ENCODE measurements around the gene FAM3B. TPM values are rescaled to one million over a fixed set of nuclear protein-coding genes. Genes with fewer than 3 reads are reported as not detected.

Gene FAM3B
- total and polyA plus RNA-seq, 9 of the 15 experiments (the other 6 are each of a cell fraction or from before 2014, with no cell fraction given): 0.04 to 0.18 (median 0.12) TPM; not detected in 5

- TF ChIP-seq REST (IDR thresholded peaks at IDR 0.05; ENCODE audit: borderline replicate concordance) (peak; percentile 67), REST (CRISPR knock-in tag; IDR thresholded peaks at IDR 0.05; ENCODE audit: low read depth) (no peak), MEF2D (tag; conservative IDR thresholded peaks at IDR 0.05; ENCODE audit: low read depth) (no peak), ZNF324 (CRISPR knock-in tag; IDR thresholded peaks at IDR 0.05) (no peak), ZNF778 (CRISPR knock-in tag; IDR thresholded peaks at IDR 0.05) (no peak), XRCC4 (IDR thresholded peaks at IDR 0.05; ENCODE audit: extremely low read depth, insufficient read depth, insufficient read length) (no peak), MYC (IDR thresholded peaks at IDR 0.05; ENCODE audit: low read depth, low read length) (no peak), MYC (CRISPR knock-in tag; IDR thresholded peaks at IDR 0.05; ENCODE audit: borderline replicate concordance, low read depth) (no peak)
- TF ChIP-seq, protein P1, sequence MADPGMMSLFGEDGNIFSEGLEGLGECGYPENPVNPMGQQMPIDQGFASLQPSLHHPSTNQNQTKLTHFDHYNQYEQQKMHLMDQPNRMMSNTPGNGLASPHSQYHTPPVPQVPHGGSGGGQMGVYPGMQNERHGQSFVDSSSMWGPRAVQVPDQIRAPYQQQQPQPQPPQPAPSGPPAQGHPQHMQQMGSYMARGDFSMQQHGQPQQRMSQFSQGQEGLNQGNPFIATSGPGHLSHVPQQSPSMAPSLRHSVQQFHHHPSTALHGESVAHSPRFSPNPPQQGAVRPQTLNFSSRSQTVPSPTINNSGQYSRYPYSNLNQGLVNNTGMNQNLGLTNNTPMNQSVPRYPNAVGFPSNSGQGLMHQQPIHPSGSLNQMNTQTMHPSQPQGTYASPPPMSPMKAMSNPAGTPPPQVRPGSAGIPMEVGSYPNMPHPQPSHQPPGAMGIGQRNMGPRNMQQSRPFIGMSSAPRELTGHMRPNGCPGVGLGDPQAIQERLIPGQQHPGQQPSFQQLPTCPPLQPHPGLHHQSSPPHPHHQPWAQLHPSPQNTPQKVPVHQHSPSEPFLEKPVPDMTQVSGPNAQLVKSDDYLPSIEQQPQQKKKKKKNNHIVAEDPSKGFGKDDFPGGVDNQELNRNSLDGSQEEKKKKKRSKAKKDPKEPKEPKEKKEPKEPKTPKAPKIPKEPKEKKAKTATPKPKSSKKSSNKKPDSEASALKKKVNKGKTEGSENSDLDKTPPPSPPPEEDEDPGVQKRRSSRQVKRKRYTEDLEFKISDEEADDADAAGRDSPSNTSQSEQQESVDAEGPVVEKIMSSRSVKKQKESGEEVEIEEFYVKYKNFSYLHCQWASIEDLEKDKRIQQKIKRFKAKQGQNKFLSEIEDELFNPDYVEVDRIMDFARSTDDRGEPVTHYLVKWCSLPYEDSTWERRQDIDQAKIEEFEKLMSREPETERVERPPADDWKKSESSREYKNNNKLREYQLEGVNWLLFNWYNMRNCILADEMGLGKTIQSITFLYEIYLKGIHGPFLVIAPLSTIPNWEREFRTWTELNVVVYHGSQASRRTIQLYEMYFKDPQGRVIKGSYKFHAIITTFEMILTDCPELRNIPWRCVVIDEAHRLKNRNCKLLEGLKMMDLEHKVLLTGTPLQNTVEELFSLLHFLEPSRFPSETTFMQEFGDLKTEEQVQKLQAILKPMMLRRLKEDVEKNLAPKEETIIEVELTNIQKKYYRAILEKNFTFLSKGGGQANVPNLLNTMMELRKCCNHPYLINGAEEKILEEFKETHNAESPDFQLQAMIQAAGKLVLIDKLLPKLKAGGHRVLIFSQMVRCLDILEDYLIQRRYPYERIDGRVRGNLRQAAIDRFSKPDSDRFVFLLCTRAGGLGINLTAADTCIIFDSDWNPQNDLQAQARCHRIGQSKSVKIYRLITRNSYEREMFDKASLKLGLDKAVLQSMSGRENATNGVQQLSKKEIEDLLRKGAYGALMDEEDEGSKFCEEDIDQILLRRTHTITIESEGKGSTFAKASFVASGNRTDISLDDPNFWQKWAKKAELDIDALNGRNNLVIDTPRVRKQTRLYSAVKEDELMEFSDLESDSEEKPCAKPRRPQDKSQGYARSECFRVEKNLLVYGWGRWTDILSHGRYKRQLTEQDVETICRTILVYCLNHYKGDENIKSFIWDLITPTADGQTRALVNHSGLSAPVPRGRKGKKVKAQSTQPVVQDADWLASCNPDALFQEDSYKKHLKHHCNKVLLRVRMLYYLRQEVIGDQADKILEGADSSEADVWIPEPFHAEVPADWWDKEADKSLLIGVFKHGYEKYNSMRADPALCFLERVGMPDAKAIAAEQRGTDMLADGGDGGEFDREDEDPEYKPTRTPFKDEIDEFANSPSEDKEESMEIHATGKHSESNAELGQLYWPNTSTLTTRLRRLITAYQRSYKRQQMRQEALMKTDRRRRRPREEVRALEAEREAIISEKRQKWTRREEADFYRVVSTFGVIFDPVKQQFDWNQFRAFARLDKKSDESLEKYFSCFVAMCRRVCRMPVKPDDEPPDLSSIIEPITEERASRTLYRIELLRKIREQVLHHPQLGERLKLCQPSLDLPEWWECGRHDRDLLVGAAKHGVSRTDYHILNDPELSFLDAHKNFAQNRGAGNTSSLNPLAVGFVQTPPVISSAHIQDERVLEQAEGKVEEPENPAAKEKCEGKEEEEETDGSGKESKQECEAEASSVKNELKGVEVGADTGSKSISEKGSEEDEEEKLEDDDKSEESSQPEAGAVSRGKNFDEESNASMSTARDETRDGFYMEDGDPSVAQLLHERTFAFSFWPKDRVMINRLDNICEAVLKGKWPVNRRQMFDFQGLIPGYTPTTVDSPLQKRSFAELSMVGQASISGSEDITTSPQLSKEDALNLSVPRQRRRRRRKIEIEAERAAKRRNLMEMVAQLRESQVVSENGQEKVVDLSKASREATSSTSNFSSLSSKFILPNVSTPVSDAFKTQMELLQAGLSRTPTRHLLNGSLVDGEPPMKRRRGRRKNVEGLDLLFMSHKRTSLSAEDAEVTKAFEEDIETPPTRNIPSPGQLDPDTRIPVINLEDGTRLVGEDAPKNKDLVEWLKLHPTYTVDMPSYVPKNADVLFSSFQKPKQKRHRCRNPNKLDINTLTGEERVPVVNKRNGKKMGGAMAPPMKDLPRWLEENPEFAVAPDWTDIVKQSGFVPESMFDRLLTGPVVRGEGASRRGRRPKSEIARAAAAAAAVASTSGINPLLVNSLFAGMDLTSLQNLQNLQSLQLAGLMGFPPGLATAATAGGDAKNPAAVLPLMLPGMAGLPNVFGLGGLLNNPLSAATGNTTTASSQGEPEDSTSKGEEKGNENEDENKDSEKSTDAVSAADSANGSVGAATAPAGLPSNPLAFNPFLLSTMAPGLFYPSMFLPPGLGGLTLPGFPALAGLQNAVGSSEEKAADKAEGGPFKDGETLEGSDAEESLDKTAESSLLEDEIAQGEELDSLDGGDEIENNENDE (IDR thresholded peaks at IDR 0.05; ENCODE audit: low read depth, low read length): no peak
Measured at GRCh38 chr21:41283211-41283818, 33.3 kb upstream of the FAM3B start (continued).
